Stomach smooth muscle (tissue), 2 donors: ENCODE measurements around the gene CTNNB1.
A peak's percentile ranks its signal among the peaks of the same experiment; 100 is the strongest.

Experiments used
- H3K27ac ChIP-seq: one replicate; pipeline ENCODE4 v1.7.0; 2013; ENCODE audit warnings: mild to moderate bottlenecking, low read length, inconsistent platforms
- H3K27me3 ChIP-seq, 2 donors: one replicate each; pipeline ENCODE4 v1.7.0; 2013; ENCODE audit warnings: low read length in 2 of 2; ENCODE audit not compliant: insufficient read depth in 2 of 2, control insufficient read depth in 1 of 2
- H3K36me3 ChIP-seq, 2 donors: one replicate each; pipeline ENCODE4 v1.7.0; 2013; ENCODE audit warnings: low read length in 2 of 2; ENCODE audit not compliant: control insufficient read depth in 2 of 2, insufficient read depth in 2 of 2
- H3K4me1 ChIP-seq: one replicate; pipeline ENCODE4 v1.7.0; 2013; ENCODE audit warnings: low read length; ENCODE audit not compliant: control insufficient read depth, insufficient read depth
- H3K4me3 ChIP-seq, 2 donors: one replicate each; pipeline ENCODE4 v1.7.0; 2013; ENCODE audit warnings: low read length in 2 of 2
- H3K9ac ChIP-seq, 2 donors: one replicate each; pipeline ENCODE4 v1.7.0; 2013; ENCODE audit warnings: low read length in 2 of 2, mild to moderate bottlenecking in 1 of 2
- H3K9me3 ChIP-seq, 2 donors: one replicate each; pipeline ENCODE4 v1.7.0; 2013; ENCODE audit warnings: low read length in 2 of 2; ENCODE audit not compliant: control insufficient read depth in 2 of 2
- donor health status: healthy.
- donor health status: Pancreatic carcinoma.

CTNNB1 gene

GRCh38 chr3:41198950-41199865 lies at the start of gene CTNNB1:
Gene CTNNB1, plus strand, starts transcription at chr3:41199505. Its CDS starts 24,564 bp downstream, at chr3:41224069.
- H3K4me1 ChIP-seq = no peaks in the 10 kb centered on the region
- no peaks in the 10 kb centered on the region for H3K36me3 ChIP-seq

GRCh38 chr3:41155834-41156233 lies 43.5 kb upstream of the CTNNB1 start:
- Histone ChIP-seq H3K4me1 (no peaks in the 10 kb centered on the region), H3K9ac (no peak overlapping the region), H3K27me3 (no peaks in the 10 kb centered on the region), H3K4me3 (no peak overlapping the region), H3K27ac (no peak overlapping the region), H3K36me3 (no peaks in the 10 kb centered on the region), H3K9me3 (no peaks in the 10 kb centered on the region)

More at GRCh38 chr3:41198950-41199865, at the start of gene CTNNB1:
- Histone ChIP-seq H3K9ac (peak within 1 kb of the TSS; percentile 90 to 94), H3K4me3 (peak within 1 kb of the TSS; percentile 91 to 98), H3K27me3 (no peaks in the 10 kb centered on the region), H3K9me3 (no peaks in the 10 kb centered on the region), H3K27ac (peak within 1 kb of the TSS; percentile 87)

- Histone ChIP-seq H3K4me3 (no peak overlapping the region), H3K9ac (no peak overlapping the region), H3K4me1 (no peaks in the 10 kb centered on the region), H3K27ac (no peak overlapping the region), H3K9me3 (no peaks in the 10 kb centered on the region), H3K36me3 (no peaks in the 10 kb centered on the region), H3K27me3 (no peaks in the 10 kb centered on the region)
Observed at GRCh38 chr3:41158947-41159346, 40.4 kb upstream of the CTNNB1 start.

GRCh38 chr3:41159588-41160189 lies 39.6 kb upstream of the CTNNB1 start:
- Histone ChIP-seq H3K9me3 (no peaks in the 10 kb centered on the region), H3K36me3 (no peaks in the 10 kb centered on the region), H3K4me3 (no peak overlapping the region), H3K27me3 (no peaks in the 10 kb centered on the region), H3K27ac (no peak overlapping the region), H3K9ac (no peak overlapping the region), H3K4me1 (no peaks in the 10 kb centered on the region)

- Histone ChIP-seq H3K27ac (no peak overlapping the region), H3K9me3 (no peaks in the 10 kb centered on the region), H3K9ac (no peak overlapping the region), H3K4me1 (no peaks in the 10 kb centered on the region), H3K36me3 (no peaks in the 10 kb centered on the region), H3K27me3 (no peaks in the 10 kb centered on the region), H3K4me3 (no peak overlapping the region)
Observed at GRCh38 chr3:41162541-41162940, 36.8 kb upstream of the CTNNB1 start.

- Histone ChIP-seq H3K9ac (no peak overlapping the region), H3K4me3 (no peak overlapping the region), H3K9me3 (no peaks in the 10 kb centered on the region), H3K27ac (no peak overlapping the region), H3K36me3 (no peaks in the 10 kb centered on the region), H3K27me3 (no peaks in the 10 kb centered on the region), H3K4me1 (no peaks in the 10 kb centered on the region)
Observed at GRCh38 chr3:41163006-41163405, 36.3 kb upstream of the CTNNB1 start.

- Histone ChIP-seq H3K4me1 (no peaks in the 10 kb centered on the region), H3K36me3 (no peaks in the 10 kb centered on the region), H3K4me3 (no peak overlapping the region), H3K9me3 (peaks cover 0 to 1% of the 10 kb centered on the region in 2 donors), H3K9ac (no peak overlapping the region), H3K27ac (no peak overlapping the region), H3K27me3 (no peaks in the 10 kb centered on the region)
Observed at GRCh38 chr3:41163421-41163820, 35.9 kb upstream of the CTNNB1 start.

GRCh38 chr3:41164777-41165176 lies 34.5 kb upstream of the CTNNB1 start:
- no peak overlapping the region for H3K27ac ChIP-seq
- no peaks in the 10 kb centered on the region for H3K27me3 ChIP-seq
- no peaks in the 10 kb centered on the region for H3K4me1 ChIP-seq
- peaks cover 0 to 3% of the 10 kb centered on the region in 2 donors for H3K9me3 ChIP-seq
- H3K4me3 ChIP-seq = no peak overlapping the region
- H3K9ac ChIP-seq = no peak overlapping the region
- no peaks in the 10 kb centered on the region for H3K36me3 ChIP-seq

- H3K4me3 ChIP-seq = no peak overlapping the region
- H3K9me3 ChIP-seq = peaks cover 0 to 3% of the 10 kb centered on the region in 2 donors
- no peaks in the 10 kb centered on the region for H3K27me3 ChIP-seq
- no peak overlapping the region for H3K27ac ChIP-seq
- H3K9ac ChIP-seq = no peak overlapping the region
- no peaks in the 10 kb centered on the region for H3K4me1 ChIP-seq
- H3K36me3 ChIP-seq = no peaks in the 10 kb centered on the region
Observed at GRCh38 chr3:41167722-41168497, 31.4 kb upstream of the CTNNB1 start.

- no peaks in the 10 kb centered on the region for H3K36me3 ChIP-seq
- no peak overlapping the region for H3K27ac ChIP-seq
- no peak overlapping the region for H3K4me3 ChIP-seq
Observed at GRCh38 chr3:41169023-41169422, 30.3 kb upstream of the CTNNB1 start.

More at GRCh38 chr3:41169023-41169422, 30.3 kb upstream of the CTNNB1 start:
- H3K4me1 ChIP-seq = peaks cover 6% of the 10 kb centered on the region
- no peaks in the 10 kb centered on the region for H3K27me3 ChIP-seq
- no peak overlapping the region for H3K9ac ChIP-seq
- peaks cover 0 to 3% of the 10 kb centered on the region in 2 donors for H3K9me3 ChIP-seq
